Panc1 (cell line): Measurements from ENCODE around the gene USB1.

Source experiments
- CTCF ChIP-seq: fragments of 450-650 bp; IDR thresholded peaks from 2 replicates; pipeline ENCODE4 v1.5.1; 2017; ENCODE audit warnings: mild to moderate bottlenecking
- POLR2AphosphoS5 ChIP-seq: IDR thresholded peaks from 2 replicates; pipeline ENCODE4 v1.6.1; 2012; ENCODE audit warnings: mild to moderate bottlenecking, low read depth, low read length, moderate library complexity
- REST ChIP-seq, 2 experiments: IDR thresholded peaks; 2 replicates each; pipeline ENCODE4 v1.6.1; 2011 to 2012; ENCODE audit warnings: low read depth in 2 of 2, control low read depth in 1 of 2, low read length in 1 of 2, mild to moderate bottlenecking in 1 of 2, moderate library complexity in 1 of 2; ENCODE audit not compliant: insufficient read depth in 1 of 2
- SIN3A ChIP-seq: IDR thresholded peaks from 2 replicates; pipeline ENCODE4 v1.6.1; 2012; ENCODE audit warnings: low read depth, mild to moderate bottlenecking, low read length, moderate library complexity, borderline replicate concordance; ENCODE audit not compliant: insufficient read depth
- TCF7L2 ChIP-seq: IDR thresholded peaks from 2 replicates; pipeline ENCODE4 v1.6.1; 2011; ENCODE audit warnings: mild to moderate bottlenecking, low read depth, low read length, inconsistent platforms

GRCh38 chr16:57981636-57982035 is 19.6 kb upstream of the USB1 start:
- TF ChIP-seq CTCF (no peak), POLR2AphosphoS5 (no peak), REST (IDR thresholded peaks at IDR 0.05; ENCODE audit: insufficient read depth in 1 of 2, low read depth in 2 of 2, low read length in 1 of 2) (no peak), SIN3A (no peak), TCF7L2 (no peak)
